ENCODE results near the gene DIAPH2.
"Not testable (repeated sequence)": the region's sequence is repeated elsewhere in the genome, so short reads cannot be mapped to it uniquely, and the experiment has no call there.

The DIAPH2 gene

GRCh38 chrX:96841325-96841724 lies 156.7 kb downstream of the DIAPH2 start:
- H3K27me3 ChIP-seq (replicated peaks) = no peaks in the 10 kb centered on the region
- no peak overlapping the region for H3K4me3 ChIP-seq (ENCODE audit: low read depth, low read length)
- no peak overlapping the region for H3K27ac ChIP-seq
- no peaks in the 10 kb centered on the region for H3K36me3 ChIP-seq (replicated peaks)
- in situ Hi-C loops (cut with HindIII; ENCODE audit: low pct_ligation_motif_present, low sequenced_read_pairs) = no loop called here
- no peak for DNase-seq
- TF ChIP-seq CTCF (IDR thresholded peaks at IDR 0.05; ENCODE audit: low read depth, low read length, missing control alignments) = no peak

- H3K27me3 ChIP-seq (replicated peaks); in situ Hi-C loops (cut with HindIII; ENCODE audit: low pct_ligation_motif_present, low sequenced_read_pairs); H3K4me3 ChIP-seq (ENCODE audit: low read depth, low read length); H3K27ac ChIP-seq; DNase-seq; H3K36me3 ChIP-seq (replicated peaks): not testable (repeated sequence)
These were observed 157.2 kb downstream of the DIAPH2 start for GRCh38 chrX:96841866-96842265.

GRCh38 chrX:96843566-96843965 lies 158.9 kb downstream of the DIAPH2 start:
- DNase-seq = peak; percentile 5
- peak; percentile 51 for TF ChIP-seq CTCF (IDR thresholded peaks at IDR 0.05; ENCODE audit: low read depth, low read length, missing control alignments)
- Histone ChIP-seq H3K4me3 (ENCODE audit: low read depth, low read length) (no peak overlapping the region), H3K36me3 (replicated peaks) (no peaks in the 10 kb centered on the region), H3K27me3 (replicated peaks) (no peaks in the 10 kb centered on the region), H3K27ac (no peak overlapping the region)
- in situ Hi-C loops (cut with HindIII; ENCODE audit: low pct_ligation_motif_present, low sequenced_read_pairs) = no loop called here

GRCh38 chrX:96846841-96847240 lies 162.2 kb downstream of the DIAPH2 start:
- in situ Hi-C loops (cut with HindIII; ENCODE audit: low pct_ligation_motif_present, low sequenced_read_pairs) = no loop called here
- H3K27ac ChIP-seq = no peak overlapping the region
- H3K27me3 ChIP-seq (replicated peaks) = no peaks in the 10 kb centered on the region
- no peak for DNase-seq
- no peak for TF ChIP-seq CTCF (IDR thresholded peaks at IDR 0.05; ENCODE audit: low read depth, low read length, missing control alignments)
- no peaks in the 10 kb centered on the region for H3K36me3 ChIP-seq (replicated peaks)
- no peak overlapping the region for H3K4me3 ChIP-seq (ENCODE audit: low read depth, low read length)

GRCh38 chrX:96859422-96859821 lies 174.8 kb downstream of the DIAPH2 start:
- H3K27ac ChIP-seq; in situ Hi-C loops (cut with HindIII; ENCODE audit: low pct_ligation_motif_present, low sequenced_read_pairs); H3K36me3 ChIP-seq (replicated peaks); H3K27me3 ChIP-seq (replicated peaks); H3K4me3 ChIP-seq (ENCODE audit: low read depth, low read length); DNase-seq: not testable (repeated sequence)

- in situ Hi-C loops (cut with HindIII; ENCODE audit: low pct_ligation_motif_present, low sequenced_read_pairs) = no loop called here
- TF ChIP-seq CTCF (IDR thresholded peaks at IDR 0.05; ENCODE audit: low read depth, low read length, missing control alignments) = no peak
- Histone ChIP-seq H3K27me3 (replicated peaks) (no peaks in the 10 kb centered on the region), H3K4me3 (ENCODE audit: low read depth, low read length) (no peak overlapping the region), H3K27ac (no peak overlapping the region), H3K36me3 (replicated peaks) (no peaks in the 10 kb centered on the region)
- DNase-seq = no peak
These were observed 176.6 kb downstream of the DIAPH2 start for GRCh38 chrX:96861218-96861617.

GRCh38 chrX:96861661-96862060 lies 177.0 kb downstream of the DIAPH2 start:
- in situ Hi-C loops (cut with HindIII; ENCODE audit: low pct_ligation_motif_present, low sequenced_read_pairs) = no loop called here
- H3K27ac ChIP-seq = no peak overlapping the region
- H3K27me3 ChIP-seq (replicated peaks) = no peaks in the 10 kb centered on the region
- TF ChIP-seq CTCF (IDR thresholded peaks at IDR 0.05; ENCODE audit: low read depth, low read length, missing control alignments) = no peak
- H3K4me3 ChIP-seq (ENCODE audit: low read depth, low read length) = no peak overlapping the region
- no peaks in the 10 kb centered on the region for H3K36me3 ChIP-seq (replicated peaks)
- no peak for DNase-seq

Measured in brain microvascular endothelial cell (primary cell).